Activated T-cell treated with anti-CD3 and anti-CD28 coated beads for 1 hour (primary cell): ENCODE measurements around the gene MKLN1.
"Not testable (repeated sequence)": the region's sequence is repeated elsewhere in the genome, so short reads cannot be mapped to it uniquely, and the experiment has no call there.

ENCODE experiments used
- DNase-seq: peaks from one replicate; pipeline ENCODE4 v3.0.0-alpha.2; 2020; ENCODE audit warnings: low read depth

MKLN1 gene

GRCh38 chr7:131327626-131328376 lies at the start of gene MKLN1:
MKLN1 (plus strand) TSS chr7:131327876; CDS start chr7:131327900, 24 bp downstream.
- peak; percentile 85 for DNase-seq

GRCh38 chr7:131279044-131279443 lies 48.6 kb upstream of the MKLN1 start:
- DNase-seq: no peak

GRCh38 chr7:131281266-131282048 lies 46.2 kb upstream of the MKLN1 start:
- DNase-seq: no peak

- no peak for DNase-seq
Measured at GRCh38 chr7:131284702-131285419, 42.8 kb upstream of the MKLN1 start.

- no peak for DNase-seq
Measured at GRCh38 chr7:131285556-131285955, 42.1 kb upstream of the MKLN1 start.

- no peak for DNase-seq
Measured at GRCh38 chr7:131288450-131288849, 39.2 kb upstream of the MKLN1 start.

- DNase-seq: no peak
Measured at GRCh38 chr7:131289051-131289450, 38.6 kb upstream of the MKLN1 start.

- no peak for DNase-seq
Measured at GRCh38 chr7:131292141-131292905, 35.4 kb upstream of the MKLN1 start.

GRCh38 chr7:131293018-131293417 lies 34.7 kb upstream of the MKLN1 start:
- no peak for DNase-seq

GRCh38 chr7:131294553-131294952 lies 33.1 kb upstream of the MKLN1 start:
- no peak for DNase-seq

- DNase-seq: no peak
Measured at GRCh38 chr7:131298608-131298992, 29.1 kb upstream of the MKLN1 start.

- DNase-seq: no peak
Measured at GRCh38 chr7:131299074-131299473, 28.6 kb upstream of the MKLN1 start.

- no peak for DNase-seq
Measured at GRCh38 chr7:131300078-131300477, 27.6 kb upstream of the MKLN1 start.

GRCh38 chr7:131300572-131301466 lies 26.9 kb upstream of the MKLN1 start:
- no peak for DNase-seq

GRCh38 chr7:131302446-131302845 lies 25.2 kb upstream of the MKLN1 start:
- DNase-seq: no peak

GRCh38 chr7:131302876-131303707 lies 24.6 kb upstream of the MKLN1 start:
- DNase-seq: peak; percentile 9

GRCh38 chr7:131305152-131305551 lies 22.5 kb upstream of the MKLN1 start:
- no peak for DNase-seq

- not testable (repeated sequence) for DNase-seq
Measured at GRCh38 chr7:131306041-131306440, 21.6 kb upstream of the MKLN1 start.

- DNase-seq: no peak
Measured at GRCh38 chr7:131306777-131307176, 20.9 kb upstream of the MKLN1 start.

GRCh38 chr7:131307627-131308026 lies 20.0 kb upstream of the MKLN1 start:
- no peak for DNase-seq
